A549 (cell line): Measurements from ENCODE around the gene CTDSPL. TPM values are rescaled to one million over a fixed set of nuclear protein-coding genes. Genes with fewer than 3 reads are reported as not detected.

Source experiments
- ATAC-seq, 2 experiments: fragments of 200-7000 bp in 1 of 2; fragments of >200 bp in 1 of 2; cut with Nextera tagmentation in 1 of 2; cut with Tn5 transposase in 1 of 2; 3 replicates each; pipeline versions ENCODE4 v1.8.0 to v1.9.1; 2018 to 2020; ENCODE audit warnings: mild to moderate bottlenecking in 1 of 2, moderate library complexity in 1 of 2
- CTCF ChIA-PET: fragments of 300-600 bp; sonication (Branson Sonifier 250); formaldehyde crosslinking; extraction: SDS; loops from one replicate; lab custom pipeline; 2021; ENCODE audit warnings: antibody characterized with exemption, inconsistent platforms; lab: Yijun Ruan, JAX
- POLR2A ChIA-PET: fragments of 350-600 bp; formaldehyde crosslinking; extraction: SDS; loops from one replicate; lab custom pipeline; 2021; ENCODE audit warnings: antibody characterized with exemption, inconsistent platforms; lab: Yijun Ruan, JAX
- DNase-seq, 2 experiments: peaks; one replicate each; pipeline versions ENCODE4 v3.0.0 to v3.0.0-alpha.2; 2011 to 2016; ENCODE audit warnings: low read depth in 1 of 2, low spot score in 1 of 2
- FAIRE-seq: peaks from 2 replicates; lab custom pipeline; 2011; peaks lifted over from hg19 to GRCh38; lab: Jason Lieb, UNC
- H3K27ac ChIP-seq, 2 experiments: fragments of >200 bp; sonication (Bioruptor Twin); formaldehyde crosslinking; 3 replicates each; pipeline ENCODE4 v1.5.1; 2016 to 2017
- H3K4me1 ChIP-seq: fragments of >200 bp; sonication (Bioruptor Twin); formaldehyde crosslinking; 3 replicates; pipeline ENCODE4 v1.6.1; 2016
- H3K4me2 ChIP-seq: fragments of >200 bp; sonication (Bioruptor Twin); formaldehyde crosslinking; 3 replicates; pipeline ENCODE4 v1.6.1; 2016
- H3K4me3 ChIP-seq: fragments of >200 bp; sonication (Bioruptor Twin); formaldehyde crosslinking; 3 replicates; pipeline ENCODE4 v1.5.1; 2016
- H3K9me3 ChIP-seq: fragments of >200 bp; sonication (Bioruptor Twin); formaldehyde crosslinking; 3 replicates; pipeline ENCODE4 v1.6.1; 2016
- ATOH8 ChIP-seq: fragments of 250-450 bp; sonication (Bioruptor Pico); IDR thresholded peaks from 2 replicates; pipeline ENCODE4 v1.5.0; 2020; ENCODE audit warnings: low read depth, mild to moderate bottlenecking, moderate library complexity
- CBX8 ChIP-seq: fragments of 200-600 bp; sonication (generic); IDR thresholded peaks from 2 replicates; pipeline ENCODE4 v1.6.1; 2016
- CHD2 ChIP-seq: fragments of 150-350 bp; IDR thresholded peaks from 2 replicates; pipeline ENCODE4 v1.6.1; 2014; ENCODE audit warnings: low read length; ENCODE audit not compliant: partially characterized antibody
- E2F6 ChIP-seq: IDR thresholded peaks from 2 replicates; pipeline ENCODE4 v1.6.1; 2012; ENCODE audit warnings: low read depth, borderline replicate concordance
- EHF ChIP-seq: fragments of 250-450 bp; sonication (Bioruptor Pico); IDR thresholded peaks from 2 replicates; pipeline ENCODE4 v1.5.0; 2020; ENCODE audit warnings: mild to moderate bottlenecking
- EHMT2 ChIP-seq: fragments of 200-600 bp; sonication (generic); IDR thresholded peaks from 2 replicates; pipeline ENCODE4 v1.6.1; 2016; ENCODE audit warnings: antibody characterized with exemption, low read depth, mild to moderate bottlenecking, moderate library complexity
- EP300 ChIP-seq, 2 experiments: fragments of >200 bp; sonication (Bioruptor Twin); formaldehyde crosslinking; IDR thresholded peaks; 2 replicates in 1 of 2; 3 replicates in 1 of 2; pipeline ENCODE4 v1.6.1; 2016 to 2017
- ESRRA ChIP-seq: fragments of 150-350 bp; IDR thresholded peaks from 2 replicates; pipeline ENCODE4 v1.6.1; 2014; ENCODE audit warnings: mild to moderate bottlenecking, low read length, borderline replicate concordance
- FOSB ChIP-seq: fragments of 250-450 bp; sonication (Bioruptor Pico); IDR thresholded peaks from 2 replicates; pipeline ENCODE4 v1.5.0; 2020; ENCODE audit warnings: mild to moderate bottlenecking, moderate library complexity
- FOSL2 ChIP-seq, 2 experiments: fragments of 450-650 bp in 1 of 2; fragments of >200 bp in 1 of 2; sonication (Bioruptor Twin) in 1 of 2; formaldehyde crosslinking; IDR thresholded peaks; 2 replicates each; pipeline versions ENCODE4 v1.5.0 to v1.6.1; 2016 to 2020; ENCODE audit warnings: mild to moderate bottlenecking in 1 of 2, moderate library complexity in 1 of 2
- JUNB ChIP-seq: fragments of >200 bp; sonication (Bioruptor Twin); formaldehyde crosslinking; IDR thresholded peaks from 2 replicates; pipeline ENCODE4 v1.6.1; 2016
- KDM1A ChIP-seq: fragments of 200-600 bp; sonication (generic); IDR thresholded peaks from 2 replicates; pipeline ENCODE4 v1.6.1; 2016; ENCODE audit warnings: low read depth, mild to moderate bottlenecking
- KDM5A ChIP-seq: fragments of 200-600 bp; sonication (generic); IDR thresholded peaks from 2 replicates; pipeline ENCODE4 v1.6.1; 2016; ENCODE audit warnings: antibody characterized with exemption, mild to moderate bottlenecking
- MAZ ChIP-seq: fragments of 150-350 bp; IDR thresholded peaks from 2 replicates; pipeline ENCODE4 v1.6.1; 2014; ENCODE audit warnings: antibody characterized with exemption, low read depth, low read length, borderline replicate concordance
- PBX3 ChIP-seq: IDR thresholded peaks from 2 replicates; pipeline ENCODE4 v1.6.1; 2012
- RAD21 ChIP-seq, 2 experiments: fragments of >200 bp in 1 of 2; sonication (Bioruptor Twin) in 1 of 2; formaldehyde crosslinking in 1 of 2; IDR thresholded peaks in 1 of 2; conservative IDR thresholded peaks in 1 of 2; 2 replicates in 1 of 2; 3 replicates in 1 of 2; pipeline ENCODE4 v1.6.1; 2012 to 2018; ENCODE audit warnings: inconsistent platforms in 1 of 2
- RFX5 ChIP-seq: fragments of 450-650 bp; IDR thresholded peaks from 2 replicates; pipeline ENCODE4 v1.7.1; 2014; ENCODE audit warnings: antibody characterized with exemption, mild to moderate bottlenecking, moderate library complexity
- TFCP2L1 ChIP-seq: fragments of 250-450 bp; sonication (Bioruptor Pico); IDR thresholded peaks from 2 replicates; pipeline ENCODE4 v1.5.0; 2021; ENCODE audit warnings: mild to moderate bottlenecking
- USF2 ChIP-seq: fragments of 450-650 bp; IDR thresholded peaks from 2 replicates; pipeline ENCODE4 v1.6.1; 2014; ENCODE audit warnings: antibody characterized with exemption
- ZSCAN20 ChIP-seq: fragments of 250-450 bp; sonication (Bioruptor Pico); IDR thresholded peaks from 2 replicates; pipeline ENCODE4 v1.8.0; 2022; ENCODE audit warnings: mild to moderate bottlenecking, moderate library complexity
- WGBS: methylation state at CpG from one replicate; pipeline ENCODE4 v1.1.6; 2017; ENCODE audit errors: missing lambda C conversion rate; 5-methylcytosine and 5-hydroxymethylcytosine counted together
- polyA plus RNA-seq, 4 experiments: library from polyadenylated mRNA; depleted of rRNA in 3 of 4; stranded (reverse); fragments of >200 nt; fragmentation: RNase III in 1 of 4; extraction: RNeasy Plus Mini Kit Qiagen cat#74134 plus additional on column Dnase treatment in 1 of 4; gene quantifications; 2 replicates in 3 of 4; 3 replicates in 1 of 4; pipeline ENCODE4 v1.2.3, GENCODE V29; 2011 to 2017
- TF ChIP-seq, protein P1 (sequence below): fragments of 200-600 bp; sonication (generic); IDR thresholded peaks from 2 replicates; pipeline ENCODE4 v1.6.1; 2016; ENCODE audit warnings: antibody characterized with exemption, mild to moderate bottlenecking, moderate library complexity

CTDSPL gene
- polyA plus RNA-seq, 2 of the 4 experiments (the other 2 are of a cell fraction): 9.9 to 35.1 TPM

GRCh38 chr3:37858742-37859141 lies 2.9 kb upstream of the CTDSPL start:
- TF ChIP-seq KDM5A (no peak), E2F6 (no peak), EHF (CRISPR knock-in tag) (no peak), FOSL2 (IDR thresholded peaks at IDR 0.05) (no peak), FOSL2 (CRISPR knock-in tag; IDR thresholded peaks at IDR 0.05) (no peak), CHD2 (no peak), RFX5 (no peak)
- Histone ChIP-seq H3K4me3 (no peak overlapping the region), H3K4me1 (peaks cover 20% of the 10 kb centered on the region), H3K9me3 (0 out of 3 replicates have a peak, but pooled peaks cover 3% of the 10 kb centered on the region), H3K4me2 (no peak overlapping the region), H3K27ac (no peak overlapping the region)
- POLR2A ChIA-PET: no interaction called here
- CTCF ChIA-PET: interaction anchor here (0.7 to 1.0 kb wide), 2 partner anchors 145 to 358 kb away, joined by 3 to 4 read pairs; no protein-coding TSS in a partner anchor
- ATAC-seq (no peak), DNase-seq (no peak), FAIRE-seq (no peak)

- Histone ChIP-seq H3K4me2 (no peak overlapping the region), H3K4me3 (no peak overlapping the region), H3K4me1 (peaks cover 27% of the 10 kb centered on the region), H3K27ac (no peak overlapping the region), H3K9me3 (0 out of 3 replicates have a peak, but pooled peaks cover 3% of the 10 kb centered on the region)
- 79% methylated on average over 2 of the region's 2 CpGs for WGBS
- ChIA-PET CTCF (interaction anchor here (0.5 to 1.0 kb wide), 3 partner anchors 11 to 358 kb away, joined by 3 to 4 read pairs (median 3); no protein-coding TSS in a partner anchor), POLR2A (interaction anchor here (0.7 kb wide), 1 partner anchor 13 kb away, joined by 4 read pairs; no protein-coding TSS in a partner anchor)
- FAIRE-seq (no peak), DNase-seq (no peak), ATAC-seq (no peak)
- TF ChIP-seq TFCP2L1 (CRISPR knock-in tag) (no peak), CBX8 (no peak), EHF (CRISPR knock-in tag) (no peak), JUNB (no peak), KDM1A (no peak), ZSCAN20 (CRISPR knock-in tag) (no peak), FOSB (CRISPR knock-in tag) (no peak), EP300 (IDR thresholded peaks at IDR 0.05) (no peak), ATOH8 (CRISPR knock-in tag) (no peak), RAD21 (conservative IDR thresholded peaks at IDR 0.05 in 1 of 2, IDR thresholded peaks at IDR 0.05 in 1 of 2) (no peak), PBX3 (no peak), USF2 (no peak), CHD2 (no peak), ESRRA (no peak), EHMT2 (no peak), MAZ (no peak)
- TF ChIP-seq, protein P1, sequence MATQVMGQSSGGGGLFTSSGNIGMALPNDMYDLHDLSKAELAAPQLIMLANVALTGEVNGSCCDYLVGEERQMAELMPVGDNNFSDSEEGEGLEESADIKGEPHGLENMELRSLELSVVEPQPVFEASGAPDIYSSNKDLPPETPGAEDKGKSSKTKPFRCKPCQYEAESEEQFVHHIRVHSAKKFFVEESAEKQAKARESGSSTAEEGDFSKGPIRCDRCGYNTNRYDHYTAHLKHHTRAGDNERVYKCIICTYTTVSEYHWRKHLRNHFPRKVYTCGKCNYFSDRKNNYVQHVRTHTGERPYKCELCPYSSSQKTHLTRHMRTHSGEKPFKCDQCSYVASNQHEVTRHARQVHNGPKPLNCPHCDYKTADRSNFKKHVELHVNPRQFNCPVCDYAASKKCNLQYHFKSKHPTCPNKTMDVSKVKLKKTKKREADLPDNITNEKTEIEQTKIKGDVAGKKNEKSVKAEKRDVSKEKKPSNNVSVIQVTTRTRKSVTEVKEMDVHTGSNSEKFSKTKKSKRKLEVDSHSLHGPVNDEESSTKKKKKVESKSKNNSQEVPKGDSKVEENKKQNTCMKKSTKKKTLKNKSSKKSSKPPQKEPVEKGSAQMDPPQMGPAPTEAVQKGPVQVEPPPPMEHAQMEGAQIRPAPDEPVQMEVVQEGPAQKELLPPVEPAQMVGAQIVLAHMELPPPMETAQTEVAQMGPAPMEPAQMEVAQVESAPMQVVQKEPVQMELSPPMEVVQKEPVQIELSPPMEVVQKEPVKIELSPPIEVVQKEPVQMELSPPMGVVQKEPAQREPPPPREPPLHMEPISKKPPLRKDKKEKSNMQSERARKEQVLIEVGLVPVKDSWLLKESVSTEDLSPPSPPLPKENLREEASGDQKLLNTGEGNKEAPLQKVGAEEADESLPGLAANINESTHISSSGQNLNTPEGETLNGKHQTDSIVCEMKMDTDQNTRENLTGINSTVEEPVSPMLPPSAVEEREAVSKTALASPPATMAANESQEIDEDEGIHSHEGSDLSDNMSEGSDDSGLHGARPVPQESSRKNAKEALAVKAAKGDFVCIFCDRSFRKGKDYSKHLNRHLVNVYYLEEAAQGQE: no peak
- TF ChIP-seq, all 56 proteins: peak for 0
These were observed 2.3 kb upstream of the CTDSPL start for GRCh38 chr3:37859354-37859753.
